ENCODE data around the gene PKN1. TPM values are rescaled to one million over a fixed set of nuclear protein-coding genes. Genes with fewer than 3 reads are reported as not detected.
"Not testable (repeated sequence)": the region's sequence is repeated elsewhere in the genome, so short reads cannot be mapped to it uniquely, and the experiment has no call there.

PKN1 gene
- total and polyA plus RNA-seq, 10 of the 15 experiments (the other 5 are each of a cell fraction or from before 2014, with no cell fraction given) = 1.0 to 189 (median 52.7) TPM

DNA sequence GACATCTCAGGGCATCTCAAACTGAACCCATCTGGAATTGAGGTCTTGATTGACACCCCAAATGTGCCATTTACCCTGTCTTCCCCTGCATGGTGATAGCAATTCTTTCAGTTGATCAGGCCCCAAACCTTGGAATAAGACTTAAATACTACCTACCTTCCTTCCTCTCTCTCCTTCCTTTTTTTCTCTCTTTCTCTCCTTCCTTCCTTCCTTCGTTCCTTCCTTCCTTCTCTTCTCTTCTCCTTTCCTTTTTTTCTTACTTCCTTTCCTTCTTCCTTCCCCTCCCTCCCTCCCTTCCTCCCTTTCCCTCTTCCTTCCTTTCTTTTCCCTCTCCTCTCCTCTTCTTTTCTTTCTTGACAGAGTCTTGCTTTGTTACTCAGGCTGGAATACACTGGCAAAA, 70.2 kb downstream of the PKN1 start:
- TF ChIP-seq CBFB (IDR thresholded peaks at IDR 0.05; ENCODE audit: low read depth) (no peak), ZNF274 (IDR thresholded peaks at IDR 0.05; ENCODE audit: insufficient read depth, insufficient read length) (no peak), NR2C2 (IDR thresholded peaks at IDR 0.05; ENCODE audit: borderline replicate concordance, control insufficient read depth, insufficient read length, low read depth) (no peak), NR2C1 (IDR thresholded peaks at IDR 0.05) (no peak)
- TF ChIP-seq, protein P1, sequence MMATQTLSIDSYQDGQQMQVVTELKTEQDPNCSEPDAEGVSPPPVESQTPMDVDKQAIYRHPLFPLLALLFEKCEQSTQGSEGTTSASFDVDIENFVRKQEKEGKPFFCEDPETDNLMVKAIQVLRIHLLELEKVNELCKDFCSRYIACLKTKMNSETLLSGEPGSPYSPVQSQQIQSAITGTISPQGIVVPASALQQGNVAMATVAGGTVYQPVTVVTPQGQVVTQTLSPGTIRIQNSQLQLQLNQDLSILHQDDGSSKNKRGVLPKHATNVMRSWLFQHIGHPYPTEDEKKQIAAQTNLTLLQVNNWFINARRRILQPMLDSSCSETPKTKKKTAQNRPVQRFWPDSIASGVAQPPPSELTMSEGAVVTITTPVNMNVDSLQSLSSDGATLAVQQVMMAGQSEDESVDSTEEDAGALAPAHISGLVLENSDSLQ (IDR thresholded peaks at IDR 0.05) = peak; percentile 41; the same call in 1 of the 2 replicates
- H3K9me3 ChIP-seq (replicated peaks; ENCODE audit: control insufficient read depth, insufficient read depth, low read length) = no peaks in the 10 kb centered on the region
- CTCF ChIA-PET = interaction anchor here (1.0 to 5.3 kb wide), 4 partner anchors 10 to 54 kb away, joined by 3 to 41 read pairs (median 6); partner anchors contain the start of gene DNAJB1
- H3K27ac ChIP-seq (ENCODE audit: control insufficient read depth, insufficient read depth) = no peak overlapping the region
- POLR2A ChIA-PET = no interaction called here
- H3K9ac ChIP-seq (ENCODE audit: control insufficient read depth, insufficient read depth, low read length) = no peak overlapping the region
- peaks cover 4% of the 10 kb centered on the region; the same call in 1 of the 2 replicates for H3K4me1 ChIP-seq (ENCODE audit: control insufficient read depth, insufficient read depth, low read length)
- SMC1A ChIA-PET (ENCODE audit: uncharacterized antibody, unreplicated experiment) = interaction anchor here (0.7 to 1.5 kb wide), 4 partner anchors 14 to 1327 kb away, joined by 3 to 5 read pairs (median 4); no protein-coding TSS in a partner anchor
- no peaks in the 10 kb centered on the region for H3K27me3 ChIP-seq (replicated peaks in 1 of 2; ENCODE audit: control insufficient read depth in 2 of 2, insufficient read depth in 2 of 2, low read length in 1 of 2)
- no peaks in the 10 kb centered on the region for H4K20me1 ChIP-seq (ENCODE audit: control insufficient read depth, insufficient read depth)
- ATAC-seq (no peak), DNase-seq (ENCODE audit: low read depth, low spot score) (no peak), FAIRE-seq (no peak)
- H3K4me3 ChIP-seq = no peak overlapping the region
- WGBS (ENCODE audit: insufficient coverage, insufficient replicate concordance, low lambda C conversion rate, missing lambda C conversion rate) = 14% methylated on average over 1 of the region's 1 CpG
- no peak overlapping the region for H3K4me2 ChIP-seq (ENCODE audit: control insufficient read depth, insufficient read depth)
- RAD21 ChIA-PET (ENCODE audit: unreplicated experiment) = interaction anchor here (0.7 kb wide), 1 partner anchor 21 kb away, joined by 3 read pairs; no protein-coding TSS in a partner anchor
- no peak overlapping the region for H2AFZ ChIP-seq (ENCODE audit: control insufficient read depth, low read depth, low read length)
- in situ Hi-C loops (cut with MboI) (no loop called here), intact Hi-C loops (cut with micrococcal nuclease; ENCODE audit: unreplicated experiment) (no loop called here)
- no TSS peak for BruUV-seq (replicated peaks)
- H3K36me3 ChIP-seq (ENCODE audit: control insufficient read depth in 2 of 2, insufficient read depth in 2 of 2, low read length in 1 of 2) = no peaks in the 10 kb centered on the region
- H3K79me2 ChIP-seq (ENCODE audit: control insufficient read depth, insufficient read depth, low read length) = no peaks in the 10 kb centered on the region

DNA sequence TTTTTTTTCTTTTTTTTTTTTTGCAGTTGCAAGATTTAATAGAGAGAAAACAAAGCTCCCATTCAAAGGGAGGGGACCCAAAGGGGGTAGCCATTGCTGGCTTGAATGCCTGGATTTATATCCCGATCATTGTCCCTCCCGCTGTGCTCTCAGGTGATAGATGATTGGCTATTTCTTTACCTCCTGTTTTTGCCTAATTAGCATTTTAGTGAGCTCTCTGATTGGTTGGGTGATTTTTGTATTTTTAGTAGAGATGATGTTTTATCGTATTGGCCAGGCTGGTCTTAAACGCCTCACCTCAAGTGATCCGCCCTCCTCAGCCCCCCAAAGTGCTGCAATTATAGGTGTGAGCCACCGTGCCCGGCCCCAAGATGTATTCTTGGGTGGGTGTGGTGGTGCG, 71.5 kb downstream of the PKN1 start:
- H3K27ac ChIP-seq (ENCODE audit: control insufficient read depth, insufficient read depth); H3K36me3 ChIP-seq (ENCODE audit: control insufficient read depth in 2 of 2, insufficient read depth in 2 of 2, low read length in 1 of 2); H3K9ac ChIP-seq (ENCODE audit: control insufficient read depth, insufficient read depth, low read length); DNase-seq (ENCODE audit: low read depth, low spot score); ATAC-seq; H2AFZ ChIP-seq (ENCODE audit: control insufficient read depth, low read depth, low read length); H3K4me1 ChIP-seq (ENCODE audit: control insufficient read depth, insufficient read depth, low read length); in situ Hi-C loops (cut with MboI); H3K4me2 ChIP-seq (ENCODE audit: control insufficient read depth, insufficient read depth); H3K4me3 ChIP-seq; H3K79me2 ChIP-seq (ENCODE audit: control insufficient read depth, insufficient read depth, low read length); BruUV-seq (replicated peaks); RAD21 ChIA-PET (ENCODE audit: unreplicated experiment); H3K27me3 ChIP-seq (replicated peaks in 1 of 2; ENCODE audit: control insufficient read depth in 2 of 2, insufficient read depth in 2 of 2, low read length in 1 of 2); FAIRE-seq; intact Hi-C loops (cut with micrococcal nuclease; ENCODE audit: unreplicated experiment); H3K9me3 ChIP-seq (replicated peaks; ENCODE audit: control insufficient read depth, insufficient read depth, low read length); POLR2A ChIA-PET; H4K20me1 ChIP-seq (ENCODE audit: control insufficient read depth, insufficient read depth): not testable (repeated sequence)
- CTCF ChIA-PET = interaction anchor here (0.6 to 5.3 kb wide), 9 partner anchors 12 to 1572 kb away, joined by 3 to 41 read pairs (median 3); partner anchors contain the start of gene DNAJB1
- WGBS (ENCODE audit: insufficient coverage, insufficient replicate concordance, low lambda C conversion rate, missing lambda C conversion rate) = 67% methylated on average over 8 of the region's 8 CpGs
- SMC1A ChIA-PET (ENCODE audit: uncharacterized antibody, unreplicated experiment) = interaction anchor here (1.0 to 1.5 kb wide), 3 partner anchors 13 to 72 kb away, joined by 4 to 5 read pairs (median 4); partner anchors contain the start of gene PKN1

Measured in GM12878 (cell line).